HCT116 (cell line): ENCODE measurements around the gene SLCO2A1. TPM values are rescaled to one million over a fixed set of nuclear protein-coding genes. Genes with fewer than 3 reads are reported as not detected.

ENCODE experiments used
- ATAC-seq: fragments of 200-7000 bp; cut with Tn5 transposase; 2 replicates; pipeline ENCODE4 v1.9.1; 2020; ENCODE audit warnings: mild to moderate bottlenecking, moderate library complexity
- BruUV-seq: library from RNA; stranded (reverse); fragments of 400-500 nt; replicated peaks from 2 replicates; lab custom pipeline; 2021; lab: Mats Ljungman, UMichigan
- CTCF ChIA-PET: fragments of 300-600 bp; sonication (Branson Sonifier 250); formaldehyde crosslinking; loops from one replicate; lab custom pipeline; 2021; ENCODE audit warnings: antibody characterized with exemption; lab: Charles Lee
- POLR2A ChIA-PET: fragments of 300-600, 350-600 bp; sonication (Branson Sonifier 250); formaldehyde crosslinking; loops from one replicate; lab custom pipeline; 2021; ENCODE audit warnings: antibody characterized with exemption; lab: Charles Lee
- RAD21 ChIA-PET, 2 experiments: fragments of 300-600 bp; sonication (Branson Sonifier 250); formaldehyde crosslinking; loops; one replicate each; lab custom pipeline; 2023; ENCODE audit warnings: low total read pairs in 2 of 2; ENCODE audit not compliant: uncharacterized antibody in 2 of 2, unreplicated experiment in 2 of 2, low non-redundant PET in 1 of 2; lab: Charles Lee
- DNase-seq: peaks from one replicate; pipeline ENCODE4 v3.0.0-alpha.2; 2010; ENCODE audit warnings: low read depth, low spot score
- H2AFZ ChIP-seq: fragments of 200-600 bp; shearing (Covaris generic), sonication (generic); 2 replicates; pipeline ENCODE4 v1.6.1; 2017; ENCODE audit warnings: low read depth, mixed run types, mixed read lengths, antibody characterized with exemption, low read length; ENCODE audit not compliant: poor library complexity, severe bottlenecking
- H3K27ac ChIP-seq: 2 replicates; pipeline ENCODE4 v1.5.1; 2012; ENCODE audit warnings: low read depth, low read length
- H3K27me3 ChIP-seq: fragments of 200-600 bp; sonication (generic); 2 replicates; pipeline ENCODE4 v1.6.1; 2016; ENCODE audit warnings: mixed run types, low read length, mixed read lengths; ENCODE audit not compliant: insufficient read depth
- H3K36me3 ChIP-seq, 2 experiments: fragments of 200-500 bp in 1 of 2; fragments of 200-600 bp in 1 of 2; sonication (Bioruptor generic) in 1 of 2; sonication (generic) in 1 of 2; 2 replicates each; pipeline versions ENCODE4 v1.5.1 to v1.6.1; 2014 to 2016; ENCODE audit warnings: low read length in 2 of 2, inconsistent platforms in 1 of 2, mixed read lengths in 1 of 2, mixed run types in 1 of 2; ENCODE audit not compliant: insufficient read depth in 2 of 2, control insufficient read depth in 1 of 2
- H3K4me1 ChIP-seq, 2 experiments: fragments of 200-600 bp in 1 of 2; sonication (generic) in 1 of 2; 2 replicates each; pipeline versions ENCODE4 v1.5.1 to v1.6.1; 2012 to 2017; ENCODE audit warnings: low read length in 2 of 2, inconsistent platforms in 1 of 2, mild to moderate bottlenecking in 1 of 2, mixed read lengths in 1 of 2, mixed run types in 1 of 2, moderate library complexity in 1 of 2; ENCODE audit not compliant: insufficient read depth in 2 of 2, control insufficient read depth in 1 of 2
- H3K4me2 ChIP-seq: fragments of 200-600 bp; sonication (generic); 2 replicates; pipeline ENCODE4 v1.6.1; 2017; ENCODE audit warnings: mixed run types, low read length, mixed read lengths
- H3K4me3 ChIP-seq, 2 experiments: fragments of 200-600 bp in 1 of 2; sonication (generic) in 1 of 2; replicated peaks in 1 of 2; 2 replicates each; pipeline ENCODE4 v1.5.1; 2011 to 2016; ENCODE audit warnings: low read length in 2 of 2, control low read depth in 1 of 2, low read depth in 1 of 2, mild to moderate bottlenecking in 1 of 2, mixed read lengths in 1 of 2, mixed run types in 1 of 2
- H3K79me2 ChIP-seq: fragments of 200-600 bp; sonication (generic); 2 replicates; pipeline ENCODE4 v1.6.1; 2017; ENCODE audit warnings: mild to moderate bottlenecking, mixed run types, low read length, moderate library complexity, mixed read lengths; ENCODE audit not compliant: insufficient read depth
- H3K9ac ChIP-seq: fragments of 200-600 bp; sonication (generic); 2 replicates; pipeline ENCODE4 v1.6.1; 2016; ENCODE audit warnings: low read length, mixed read lengths
- H3K9me2 ChIP-seq: fragments of 200-600 bp; sonication (generic), shearing (Covaris generic); 2 replicates; pipeline ENCODE4 v1.6.1; 2017; ENCODE audit warnings: mixed run types, mild to moderate bottlenecking, moderate library complexity; ENCODE audit not compliant: insufficient read depth
- H3K9me3 ChIP-seq, 2 experiments: fragments of 200-500 bp in 1 of 2; fragments of 200-600 bp in 1 of 2; sonication (Bioruptor generic) in 1 of 2; sonication (generic) in 1 of 2; 2 replicates each; pipeline ENCODE4 v1.6.1; 2014 to 2017; ENCODE audit warnings: low read length in 2 of 2, mixed read lengths in 2 of 2, inconsistent platforms in 1 of 2, low read depth in 1 of 2, mild to moderate bottlenecking in 1 of 2, mixed run types in 1 of 2, moderate library complexity in 1 of 2; ENCODE audit not compliant: control insufficient read depth in 1 of 2, insufficient read depth in 1 of 2
- H4K20me1 ChIP-seq: fragments of 200-600 bp; sonication (generic), shearing (Covaris generic); 2 replicates; pipeline ENCODE4 v1.6.1; 2017; ENCODE audit warnings: mixed run types, mild to moderate bottlenecking, moderate library complexity; ENCODE audit not compliant: insufficient read depth
- ATF3 ChIP-seq: IDR thresholded peaks from 2 replicates; pipeline ENCODE4 v1.6.1; 2012
- CBX3 ChIP-seq: IDR thresholded peaks from 2 replicates; pipeline ENCODE4 v1.6.1; 2012; ENCODE audit warnings: low read depth
- CEBPB ChIP-seq: IDR thresholded peaks from 2 replicates; pipeline ENCODE4 v1.6.1; 2012; ENCODE audit warnings: low read depth
- CTCF ChIP-seq, 3 experiments: fragments of 200-600 bp in 1 of 3; sonication (generic) in 1 of 3; IDR thresholded peaks in 2 of 3; conservative IDR thresholded peaks in 1 of 3; 2 replicates each; pipeline ENCODE4 v1.5.1; 2012 to 2017; ENCODE audit warnings: low read depth in 2 of 3, low read length in 2 of 3, antibody characterized with exemption in 1 of 3, borderline replicate concordance in 1 of 3, control low read depth in 1 of 3, mild to moderate bottlenecking in 1 of 3, mixed read lengths in 1 of 3, mixed run types in 1 of 3, moderate library complexity in 1 of 3; ENCODE audit not compliant: insufficient read depth in 1 of 3
- EGR1 ChIP-seq: IDR thresholded peaks from 2 replicates; pipeline ENCODE4 v1.6.1; 2012; ENCODE audit warnings: low read depth
- ELF1 ChIP-seq: IDR thresholded peaks from 2 replicates; pipeline ENCODE4 v1.6.1; 2012; ENCODE audit warnings: low read depth, borderline replicate concordance
- EZH2 ChIP-seq: fragments of 200-600 bp; sonication (generic); IDR thresholded peaks from 2 replicates; pipeline ENCODE4 v1.6.1; 2017; ENCODE audit warnings: antibody characterized with exemption, mixed run types
- EZH2phosphoT487 ChIP-seq: fragments of 200-600 bp; IDR thresholded peaks from 2 replicates; pipeline ENCODE4 v1.6.1; 2018; ENCODE audit warnings: antibody characterized with exemption, borderline replicate concordance
- JUND ChIP-seq: IDR thresholded peaks from 2 replicates; pipeline ENCODE4 v1.6.1; 2012
- MAX ChIP-seq: IDR thresholded peaks from 2 replicates; pipeline ENCODE4 v1.6.1; 2012
- POLR2A ChIP-seq: IDR thresholded peaks from 2 replicates; pipeline ENCODE4 v1.7.0; 2011; ENCODE audit warnings: borderline replicate concordance; ENCODE audit not compliant: insufficient read depth, insufficient read length; ENCODE audit errors: extremely low read depth
- RAD21 ChIP-seq: IDR thresholded peaks from 2 replicates; pipeline ENCODE4 v1.6.1; 2012; ENCODE audit warnings: low read depth, mild to moderate bottlenecking
- REST ChIP-seq: IDR thresholded peaks from 2 replicates; pipeline ENCODE4 v1.6.1; 2012; ENCODE audit warnings: low read depth
- SIN3A ChIP-seq: IDR thresholded peaks from 2 replicates; pipeline ENCODE4 v1.6.1; 2012; ENCODE audit warnings: low read depth
- ZFX ChIP-seq: fragments of 450-650 bp; IDR thresholded peaks from 2 replicates; pipeline ENCODE4 v1.6.1; 2017
- intact Hi-C: fragments of 100-400 bp; cut with micrococcal nuclease; formaldehyde crosslinking; loops from 2 replicates; pipeline ENCODE4 v1.10.0; 2022
- total RNA-seq: library from RNA; stranded (reverse); gene quantifications from one replicate; pipeline ENCODE4 v1.2.1, GENCODE V29; 2021; ENCODE audit not compliant: unreplicated experiment
- TF ChIP-seq, protein P1 (sequence below): IDR thresholded peaks from 2 replicates; pipeline ENCODE4 v1.6.1; 2011; ENCODE audit warnings: mild to moderate bottlenecking, low read length, moderate library complexity; ENCODE audit not compliant: insufficient replicate concordance; ENCODE audit errors: extremely low read depth

SLCO2A1 gene
- total RNA-seq, 1 experiment from 2014 or later = 0.52 TPM

- peaks cover 0 to 9% of the 10 kb centered on the region in 2 experiments; a peak in 1 of 4 replicates for H3K4me1 ChIP-seq
- TF ChIP-seq RAD21 (no peak), EZH2 (no peak), ATF3 (no peak), POLR2A (no peak), SIN3A (no peak), REST (no peak), ZFX (no peak), CTCF (IDR thresholded peaks at IDR 0.05 in 2 of 3, conservative IDR thresholded peaks at IDR 0.05 in 1 of 3; ENCODE audit: borderline replicate concordance in 1 of 3, insufficient read depth in 1 of 3, low read depth in 2 of 3, low read length in 2 of 3) (no peak), EZH2phosphoT487 (no peak), EGR1 (no peak), ELF1 (no peak), MAX (no peak), CBX3 (no peak), CEBPB (no peak), JUND (no peak)
- TF ChIP-seq, protein P1, sequence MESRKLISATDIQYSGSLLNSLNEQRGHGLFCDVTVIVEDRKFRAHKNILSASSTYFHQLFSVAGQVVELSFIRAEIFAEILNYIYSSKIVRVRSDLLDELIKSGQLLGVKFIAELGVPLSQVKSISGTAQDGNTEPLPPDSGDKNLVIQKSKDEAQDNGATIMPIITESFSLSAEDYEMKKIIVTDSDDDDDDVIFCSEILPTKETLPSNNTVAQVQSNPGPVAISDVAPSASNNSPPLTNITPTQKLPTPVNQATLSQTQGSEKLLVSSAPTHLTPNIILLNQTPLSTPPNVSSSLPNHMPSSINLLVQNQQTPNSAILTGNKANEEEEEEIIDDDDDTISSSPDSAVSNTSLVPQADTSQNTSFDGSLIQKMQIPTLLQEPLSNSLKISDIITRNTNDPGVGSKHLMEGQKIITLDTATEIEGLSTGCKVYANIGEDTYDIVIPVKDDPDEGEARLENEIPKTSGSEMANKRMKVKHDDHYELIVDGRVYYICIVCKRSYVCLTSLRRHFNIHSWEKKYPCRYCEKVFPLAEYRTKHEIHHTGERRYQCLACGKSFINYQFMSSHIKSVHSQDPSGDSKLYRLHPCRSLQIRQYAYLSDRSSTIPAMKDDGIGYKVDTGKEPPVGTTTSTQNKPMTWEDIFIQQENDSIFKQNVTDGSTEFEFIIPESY = no peak
- no peak for ATAC-seq
- no peak overlapping the region for H3K9ac ChIP-seq
- BruUV-seq = no TSS peak
- H3K4me2 ChIP-seq = no peak overlapping the region
- ChIA-PET CTCF (no interaction called here), POLR2A (no interaction called here), RAD21 (no interaction called here)
- DNase-seq = no peak
- H2AFZ ChIP-seq = no peak overlapping the region
- intact Hi-C loops = no loop called here
- H3K27me3 ChIP-seq = peaks cover 9% of the 10 kb centered on the region; the same call in 1 of the 2 replicates
- no peak overlapping the region for H3K4me3 ChIP-seq
- H4K20me1 ChIP-seq = no peaks in the 10 kb centered on the region
- no peaks in the 10 kb centered on the region for H3K36me3 ChIP-seq
- no peaks in the 10 kb centered on the region for H3K9me2 ChIP-seq
- H3K79me2 ChIP-seq = no peaks in the 10 kb centered on the region
- no peak overlapping the region for H3K27ac ChIP-seq
- no peaks in the 10 kb centered on the region for H3K9me3 ChIP-seq
Observed at GRCh38 chr3:133996251-133996661, 33.5 kb downstream of the SLCO2A1 start.
